WTC11 (cell line): ENCODE data around the gene IL16. TPM values are rescaled to one million over a fixed set of nuclear protein-coding genes. Genes with fewer than 3 reads are reported as not detected.

Experiments
- ATAC-seq: fragments of 200-7000 bp; cut with Tn5 transposase; 2 replicates; pipeline ENCODE4 v1.10.0; 2021; ENCODE audit warnings: mild to moderate bottlenecking, moderate library complexity
- CTCF ChIA-PET: fragments of 300-600 bp; sonication (Branson Sonifier 250); formaldehyde crosslinking; loops from one replicate; lab custom pipeline; 2021; ENCODE audit warnings: antibody characterized with exemption; lab: Charles Lee
- POLR2A ChIA-PET: fragments of 350-600 bp; sonication (Branson Sonifier 250); formaldehyde crosslinking; loops from one replicate; lab custom pipeline; 2021; ENCODE audit warnings: antibody characterized with exemption; lab: Charles Lee
- DNase-seq: peaks from one replicate; pipeline ENCODE4 v3.0.0; 2021; ENCODE audit warnings: low spot score
- H3K27ac Mint-ChIP-seq: 2 replicates; pipeline ENCODE4 v1.8.0; 2021; ENCODE audit warnings: mixed read lengths
- H3K27me3 Mint-ChIP-seq: 2 replicates; pipeline ENCODE4 v1.8.0; 2021; ENCODE audit warnings: low read depth, mild to moderate bottlenecking, moderate library complexity, mixed read lengths
- H3K36me3 Mint-ChIP-seq: 2 replicates; pipeline ENCODE4 v1.8.0; 2021; ENCODE audit warnings: mixed read lengths
- H3K4me1 Mint-ChIP-seq: 2 replicates; pipeline ENCODE4 v1.8.0; 2022; ENCODE audit warnings: mixed read lengths
- H3K4me3 Mint-ChIP-seq: 2 replicates; pipeline ENCODE4 v1.8.0; 2021; ENCODE audit warnings: mild to moderate bottlenecking, moderate library complexity, mixed read lengths
- H3K9me3 Mint-ChIP-seq: 2 replicates; pipeline ENCODE4 v1.8.0; 2021; ENCODE audit warnings: mixed read lengths
- CBFB ChIP-seq: sonication (generic); formaldehyde crosslinking; IDR thresholded peaks from 2 replicates; pipeline ENCODE4 v1.8.1; 2022; ENCODE audit warnings: mild to moderate bottlenecking, low read depth, missing genetic modification reagents
- CREB1 ChIP-seq: sonication (generic); formaldehyde crosslinking; IDR thresholded peaks from 2 replicates; pipeline ENCODE4 v1.8.0; 2023; ENCODE audit warnings: mild to moderate bottlenecking, missing genetic modification reagents
- E2F4 ChIP-seq: sonication (generic); formaldehyde crosslinking; IDR thresholded peaks from 2 replicates; pipeline ENCODE4 v1.8.1; 2022; ENCODE audit warnings: low read depth, mild to moderate bottlenecking, moderate library complexity, missing genetic modification reagents, borderline replicate concordance
- E2F5 ChIP-seq: sonication (generic); formaldehyde crosslinking; IDR thresholded peaks from 2 replicates; pipeline ENCODE4 v1.8.1; 2022; ENCODE audit warnings: mild to moderate bottlenecking, moderate library complexity, missing genetic modification reagents
- EMX1 ChIP-seq: fragments of 250-450 bp; sonication (Bioruptor Pico); IDR thresholded peaks from 2 replicates; pipeline ENCODE4 v1.8.0; 2021; ENCODE audit warnings: mild to moderate bottlenecking
- GTF2I ChIP-seq: fragments of 250-450 bp; sonication (Bioruptor Pico); conservative IDR thresholded peaks from 2 replicates; pipeline ENCODE4 v1.4.0; 2021; ENCODE audit warnings: mild to moderate bottlenecking
- OVOL2 ChIP-seq: fragments of 250-450 bp; sonication (Bioruptor Pico); IDR thresholded peaks from 2 replicates; pipeline ENCODE4 v1.9.0; 2021; ENCODE audit warnings: mild to moderate bottlenecking, borderline replicate concordance
- SMAD3 ChIP-seq: sonication (generic); formaldehyde crosslinking; IDR thresholded peaks from 2 replicates; pipeline ENCODE4 v1.8.0; 2022; ENCODE audit warnings: missing genetic modification reagents, mild to moderate bottlenecking, borderline replicate concordance
- ZBTB43 ChIP-seq: sonication (generic); formaldehyde crosslinking; IDR thresholded peaks from 2 replicates; pipeline ENCODE4 v1.8.1; 2023; ENCODE audit warnings: mild to moderate bottlenecking, missing genetic modification reagents
- ZNF121 ChIP-seq: sonication (generic); formaldehyde crosslinking; IDR thresholded peaks from 2 replicates; pipeline ENCODE4 v1.8.0; 2023; ENCODE audit warnings: missing genetic modification reagents
- ZNF396 ChIP-seq: fragments of 250-450 bp; sonication (Bioruptor Pico); IDR thresholded peaks from 2 replicates; pipeline ENCODE4 v1.8.0; 2021; ENCODE audit warnings: mild to moderate bottlenecking, moderate library complexity, borderline replicate concordance
- total RNA-seq: library from RNA; stranded (reverse); gene quantifications from 3 replicates; pipeline ENCODE4 v1.2.3, GENCODE V29; 2021
- TF ChIP-seq, protein P1 (sequence below): sonication (generic); formaldehyde crosslinking; IDR thresholded peaks from 2 replicates; pipeline ENCODE4 v1.8.1; 2023; ENCODE audit warnings: mild to moderate bottlenecking, missing genetic modification reagents, moderate library complexity
- TF ChIP-seq, protein P2 (sequence below): fragments of 200-600 bp; IDR thresholded peaks from 2 replicates; pipeline ENCODE4 v1.8.0; 2022; ENCODE audit warnings: antibody characterized with exemption
- TF ChIP-seq, protein P3 (sequence below): sonication (generic); formaldehyde crosslinking; IDR thresholded peaks from 2 replicates; pipeline ENCODE4 v1.8.0; 2022; ENCODE audit warnings: mild to moderate bottlenecking, missing genetic modification reagents
- TF ChIP-seq, protein P4 (sequence below): fragments of 250-450 bp; sonication (Bioruptor Pico); IDR thresholded peaks from 2 replicates; pipeline ENCODE4 v1.9.0; 2021; ENCODE audit warnings: moderate library complexity, mild to moderate bottlenecking, inconsistent platforms, borderline replicate concordance
- TF ChIP-seq, protein P5 (sequence below): sonication (generic); formaldehyde crosslinking; IDR thresholded peaks from 2 replicates; pipeline ENCODE4 v1.8.1; 2023; ENCODE audit warnings: mild to moderate bottlenecking, missing genetic modification reagents, moderate library complexity
- TF ChIP-seq, protein P6 (sequence below): fragments of 250-450 bp; sonication (Bioruptor Pico); IDR thresholded peaks from 2 replicates; pipeline ENCODE4 v1.9.0; 2021; ENCODE audit warnings: mild to moderate bottlenecking

Gene IL16
- total RNA-seq, 1 experiment from 2014 or later = 0.61 TPM

- no peaks in the 10 kb centered on the region for H3K9me3 Mint-ChIP-seq
- DNase-seq (no peak), ATAC-seq (no peak)
- no peaks in the 10 kb centered on the region for H3K36me3 Mint-ChIP-seq
- peaks cover 3% of the 10 kb centered on the region; the same call in 1 of the 2 replicates for H3K4me1 Mint-ChIP-seq
- TF ChIP-seq, protein P1, sequence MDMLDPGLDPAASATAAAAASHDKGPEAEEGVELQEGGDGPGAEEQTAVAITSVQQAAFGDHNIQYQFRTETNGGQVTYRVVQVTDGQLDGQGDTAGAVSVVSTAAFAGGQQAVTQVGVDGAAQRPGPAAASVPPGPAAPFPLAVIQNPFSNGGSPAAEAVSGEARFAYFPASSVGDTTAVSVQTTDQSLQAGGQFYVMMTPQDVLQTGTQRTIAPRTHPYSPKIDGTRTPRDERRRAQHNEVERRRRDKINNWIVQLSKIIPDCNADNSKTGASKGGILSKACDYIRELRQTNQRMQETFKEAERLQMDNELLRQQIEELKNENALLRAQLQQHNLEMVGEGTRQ (CRISPR knock-in tag) = no peak
- TF ChIP-seq, protein P2, sequence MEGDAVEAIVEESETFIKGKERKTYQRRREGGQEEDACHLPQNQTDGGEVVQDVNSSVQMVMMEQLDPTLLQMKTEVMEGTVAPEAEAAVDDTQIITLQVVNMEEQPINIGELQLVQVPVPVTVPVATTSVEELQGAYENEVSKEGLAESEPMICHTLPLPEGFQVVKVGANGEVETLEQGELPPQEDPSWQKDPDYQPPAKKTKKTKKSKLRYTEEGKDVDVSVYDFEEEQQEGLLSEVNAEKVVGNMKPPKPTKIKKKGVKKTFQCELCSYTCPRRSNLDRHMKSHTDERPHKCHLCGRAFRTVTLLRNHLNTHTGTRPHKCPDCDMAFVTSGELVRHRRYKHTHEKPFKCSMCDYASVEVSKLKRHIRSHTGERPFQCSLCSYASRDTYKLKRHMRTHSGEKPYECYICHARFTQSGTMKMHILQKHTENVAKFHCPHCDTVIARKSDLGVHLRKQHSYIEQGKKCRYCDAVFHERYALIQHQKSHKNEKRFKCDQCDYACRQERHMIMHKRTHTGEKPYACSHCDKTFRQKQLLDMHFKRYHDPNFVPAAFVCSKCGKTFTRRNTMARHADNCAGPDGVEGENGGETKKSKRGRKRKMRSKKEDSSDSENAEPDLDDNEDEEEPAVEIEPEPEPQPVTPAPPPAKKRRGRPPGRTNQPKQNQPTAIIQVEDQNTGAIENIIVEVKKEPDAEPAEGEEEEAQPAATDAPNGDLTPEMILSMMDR = no peak
- H3K4me3 Mint-ChIP-seq = no peak overlapping the region
- ChIA-PET CTCF (interaction anchor here (1.4 kb wide), 1 partner anchor 41 kb away, joined by 4 read pairs; no protein-coding TSS in a partner anchor), POLR2A (no interaction called here)
- no peaks in the 10 kb centered on the region; the same call in 1 of the 2 replicates for H3K27me3 Mint-ChIP-seq
- H3K27ac Mint-ChIP-seq = no peak overlapping the region
These were observed 28.5 kb downstream of the IL16 start for GRCh38 chr15:81225161-81225671.

DNA sequence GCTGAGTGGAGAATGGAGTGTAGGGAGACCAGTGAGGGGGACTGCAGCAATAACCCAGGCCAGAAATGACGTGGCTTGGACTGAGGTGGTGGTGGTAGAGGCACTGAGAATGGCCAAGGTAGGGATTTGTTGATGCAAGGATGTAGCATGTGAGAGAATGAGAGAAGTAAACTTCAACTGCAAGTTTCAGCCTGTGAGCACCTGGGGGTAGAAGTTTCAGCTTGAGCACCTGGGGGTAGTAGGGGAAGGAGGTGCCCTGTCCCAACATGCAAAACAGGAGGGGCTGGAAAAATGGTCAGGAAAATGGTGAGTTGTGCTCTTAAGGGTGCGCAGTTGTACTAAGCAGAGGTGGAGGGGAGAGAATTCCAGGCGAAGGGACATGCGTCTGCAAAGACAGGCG lies 31.0 kb downstream of the IL16 start:
- ChIA-PET POLR2A (no interaction called here), CTCF (no interaction called here)
- H3K4me3 Mint-ChIP-seq = no peak overlapping the region
- H3K36me3 Mint-ChIP-seq = no peaks in the 10 kb centered on the region
- DNase-seq (no peak), ATAC-seq (no peak)
- TF ChIP-seq CBFB = no peak
- no peak for TF ChIP-seq OVOL2 (CRISPR knock-in tag)
- no peak for TF ChIP-seq CREB1 (CRISPR knock-in tag)
- TF ChIP-seq SMAD3 (CRISPR knock-in tag) = no peak
- TF ChIP-seq, protein P3, sequence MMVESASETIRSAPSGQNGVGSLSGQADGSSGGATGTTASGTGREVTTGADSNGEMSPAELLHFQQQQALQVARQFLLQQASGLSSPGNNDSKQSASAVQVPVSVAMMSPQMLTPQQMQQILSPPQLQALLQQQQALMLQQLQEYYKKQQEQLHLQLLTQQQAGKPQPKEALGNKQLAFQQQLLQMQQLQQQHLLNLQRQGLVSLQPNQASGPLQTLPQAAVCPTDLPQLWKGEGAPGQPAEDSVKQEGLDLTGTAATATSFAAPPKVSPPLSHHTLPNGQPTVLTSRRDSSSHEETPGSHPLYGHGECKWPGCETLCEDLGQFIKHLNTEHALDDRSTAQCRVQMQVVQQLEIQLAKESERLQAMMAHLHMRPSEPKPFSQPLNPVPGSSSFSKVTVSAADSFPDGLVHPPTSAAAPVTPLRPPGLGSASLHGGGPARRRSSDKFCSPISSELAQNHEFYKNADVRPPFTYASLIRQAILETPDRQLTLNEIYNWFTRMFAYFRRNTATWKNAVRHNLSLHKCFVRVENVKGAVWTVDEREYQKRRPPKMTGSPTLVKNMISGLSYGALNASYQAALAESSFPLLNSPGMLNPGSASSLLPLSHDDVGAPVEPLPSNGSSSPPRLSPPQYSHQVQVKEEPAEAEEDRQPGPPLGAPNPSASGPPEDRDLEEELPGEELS (CRISPR knock-in tag) = no peak
- TF ChIP-seq E2F4 (CRISPR knock-in tag) = no peak
- TF ChIP-seq, protein P4, sequence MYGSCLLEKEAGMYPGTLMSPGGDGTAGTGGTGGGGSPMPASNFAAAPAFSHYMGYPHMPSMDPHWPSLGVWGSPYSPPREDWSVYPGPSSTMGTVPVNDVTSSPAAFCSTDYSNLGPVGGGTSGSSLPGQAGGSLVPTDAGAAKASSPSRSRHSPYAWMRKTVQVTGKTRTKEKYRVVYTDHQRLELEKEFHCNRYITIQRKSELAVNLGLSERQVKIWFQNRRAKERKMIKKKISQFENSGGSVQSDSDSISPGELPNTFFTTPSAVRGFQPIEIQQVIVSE (CRISPR knock-in tag) = no peak
- no peak for TF ChIP-seq GTF2I (CRISPR knock-in tag)
- TF ChIP-seq, protein P5, sequence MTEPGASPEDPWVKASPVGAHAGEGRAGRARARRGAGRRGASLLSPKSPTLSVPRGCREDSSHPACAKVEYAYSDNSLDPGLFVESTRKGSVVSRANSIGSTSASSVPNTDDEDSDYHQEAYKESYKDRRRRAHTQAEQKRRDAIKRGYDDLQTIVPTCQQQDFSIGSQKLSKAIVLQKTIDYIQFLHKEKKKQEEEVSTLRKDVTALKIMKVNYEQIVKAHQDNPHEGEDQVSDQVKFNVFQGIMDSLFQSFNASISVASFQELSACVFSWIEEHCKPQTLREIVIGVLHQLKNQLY (CRISPR knock-in tag) = no peak
- TF ChIP-seq EMX1 (CRISPR knock-in tag) = no peak
- TF ChIP-seq, protein P6, sequence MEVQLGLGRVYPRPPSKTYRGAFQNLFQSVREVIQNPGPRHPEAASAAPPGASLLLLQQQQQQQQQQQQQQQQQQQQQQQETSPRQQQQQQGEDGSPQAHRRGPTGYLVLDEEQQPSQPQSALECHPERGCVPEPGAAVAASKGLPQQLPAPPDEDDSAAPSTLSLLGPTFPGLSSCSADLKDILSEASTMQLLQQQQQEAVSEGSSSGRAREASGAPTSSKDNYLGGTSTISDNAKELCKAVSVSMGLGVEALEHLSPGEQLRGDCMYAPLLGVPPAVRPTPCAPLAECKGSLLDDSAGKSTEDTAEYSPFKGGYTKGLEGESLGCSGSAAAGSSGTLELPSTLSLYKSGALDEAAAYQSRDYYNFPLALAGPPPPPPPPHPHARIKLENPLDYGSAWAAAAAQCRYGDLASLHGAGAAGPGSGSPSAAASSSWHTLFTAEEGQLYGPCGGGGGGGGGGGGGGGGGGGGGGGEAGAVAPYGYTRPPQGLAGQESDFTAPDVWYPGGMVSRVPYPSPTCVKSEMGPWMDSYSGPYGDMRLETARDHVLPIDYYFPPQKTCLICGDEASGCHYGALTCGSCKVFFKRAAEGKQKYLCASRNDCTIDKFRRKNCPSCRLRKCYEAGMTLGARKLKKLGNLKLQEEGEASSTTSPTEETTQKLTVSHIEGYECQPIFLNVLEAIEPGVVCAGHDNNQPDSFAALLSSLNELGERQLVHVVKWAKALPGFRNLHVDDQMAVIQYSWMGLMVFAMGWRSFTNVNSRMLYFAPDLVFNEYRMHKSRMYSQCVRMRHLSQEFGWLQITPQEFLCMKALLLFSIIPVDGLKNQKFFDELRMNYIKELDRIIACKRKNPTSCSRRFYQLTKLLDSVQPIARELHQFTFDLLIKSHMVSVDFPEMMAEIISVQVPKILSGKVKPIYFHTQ (CRISPR knock-in tag) = no peak
- TF ChIP-seq, protein P2 = no peak
- TF ChIP-seq ZBTB43 = no peak
- no peak for TF ChIP-seq E2F5 (CRISPR knock-in tag)
- no peak for TF ChIP-seq ZNF396 (CRISPR knock-in tag)
- TF ChIP-seq ZNF121 (CRISPR knock-in tag) = no peak
- H3K27me3 Mint-ChIP-seq = no peaks in the 10 kb centered on the region; the same call in 1 of the 2 replicates
- H3K9me3 Mint-ChIP-seq = no peaks in the 10 kb centered on the region
- no peak overlapping the region for H3K27ac Mint-ChIP-seq
- peaks cover 18% of the 10 kb centered on the region for H3K4me1 Mint-ChIP-seq
